Memory B cell (primary cell): ENCODE data around the gene PPARA.
"Not testable (repeated sequence)": the region's sequence is repeated elsewhere in the genome, so short reads cannot be mapped to it uniquely, and the experiment has no call there.

Experiments used
- ATAC-seq: fragments of 150-1000 bp; cut with Tn5 transposase; 2 replicates; pipeline ENCODE4 v1.10.0; 2021; ENCODE audit warnings: low read depth, mild to moderate bottlenecking, moderate library complexity
- DNase-seq, 2 donors: peaks; one replicate each; pipeline ENCODE4 v3.0.0; 2022; ENCODE audit warnings: low spot score in 2 of 2
- H3K27ac Mint-ChIP-seq: one replicate; pipeline ENCODE4 v1.8.0; 2022; ENCODE audit warnings: mild to moderate bottlenecking, moderate library complexity, mixed read lengths
- H3K27me3 Mint-ChIP-seq: one replicate; pipeline ENCODE4 v1.8.0; 2022; ENCODE audit warnings: mixed read lengths
- H3K36me3 Mint-ChIP-seq: one replicate; pipeline ENCODE4 v1.8.0; 2022; ENCODE audit warnings: mild to moderate bottlenecking, mixed read lengths
- H3K4me1 Mint-ChIP-seq: one replicate; pipeline ENCODE4 v1.8.0; 2022; ENCODE audit warnings: mixed read lengths
- H3K4me3 Mint-ChIP-seq: one replicate; pipeline ENCODE4 v1.8.0; 2022; ENCODE audit warnings: mild to moderate bottlenecking, moderate library complexity, mixed read lengths
- H3K9me3 Mint-ChIP-seq: one replicate; pipeline ENCODE4 v1.8.0; 2022; ENCODE audit warnings: mixed read lengths

PPARA gene

DNA sequence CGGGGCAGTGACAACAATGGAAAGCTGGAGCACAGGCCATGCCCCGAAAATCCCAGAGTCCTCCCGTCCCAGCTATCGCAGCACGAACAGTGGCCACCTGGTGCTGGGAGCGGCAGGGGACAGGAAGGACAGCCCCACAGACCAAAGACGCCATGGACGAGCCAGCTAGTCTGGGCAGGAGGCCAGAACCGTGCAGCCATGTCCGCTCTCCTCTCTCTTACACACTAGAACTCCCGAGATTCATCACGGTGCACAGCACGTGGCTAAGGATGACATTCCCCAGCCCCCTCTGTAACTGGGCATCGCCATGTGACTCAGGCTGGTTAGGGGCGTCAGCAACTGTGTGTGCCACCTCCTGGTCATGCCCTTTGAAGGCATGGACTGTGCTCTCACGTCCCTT is 95.2 kb downstream of the PPARA start:
- no peaks in the 10 kb centered on the region for H3K27me3 Mint-ChIP-seq
- peaks cover 7% of the 10 kb centered on the region for H3K36me3 Mint-ChIP-seq
- no peaks in the 10 kb centered on the region for H3K9me3 Mint-ChIP-seq
- ATAC-seq (no peak), DNase-seq (no peak)
- peaks cover 9% of the 10 kb centered on the region for H3K4me1 Mint-ChIP-seq
- H3K27ac Mint-ChIP-seq, result no peak overlapping the region
- H3K4me3 Mint-ChIP-seq, result no peak overlapping the region

DNA sequence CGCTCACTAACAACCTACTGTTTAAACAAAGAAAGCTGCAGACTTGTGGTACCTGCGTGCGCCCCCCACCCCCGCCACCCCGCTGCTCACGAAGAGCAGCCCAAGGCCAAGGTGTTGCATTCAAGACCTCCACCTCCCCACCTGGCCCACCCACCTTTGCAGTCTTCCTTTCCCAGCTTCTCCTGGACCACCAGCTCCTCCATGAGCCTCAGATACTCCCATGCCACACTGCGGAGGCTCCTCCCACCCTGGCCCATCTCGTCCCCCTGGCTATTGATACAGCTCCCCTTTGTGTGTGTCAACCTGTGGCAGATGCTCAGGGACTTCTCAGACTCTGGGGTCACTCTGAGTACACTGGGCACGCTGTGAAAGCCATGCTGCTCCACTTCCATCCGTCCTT is 95.9 kb downstream of the PPARA start:
- DNase-seq, result no peak
- no peak overlapping the region for H3K27ac Mint-ChIP-seq
- no peak overlapping the region for H3K4me3 Mint-ChIP-seq
- H3K9me3 Mint-ChIP-seq, result no peaks in the 10 kb centered on the region
- H3K36me3 Mint-ChIP-seq, result peaks cover 7% of the 10 kb centered on the region
- no peaks in the 10 kb centered on the region for H3K27me3 Mint-ChIP-seq
- ATAC-seq, result no peak
- peaks cover 11% of the 10 kb centered on the region for H3K4me1 Mint-ChIP-seq

GRCh38 chr22:46247443-46247975 is 97.2 kb downstream of the PPARA start:
- Mint-ChIP-seq H3K27ac (no peak overlapping the region), H3K36me3 (peaks cover 7% of the 10 kb centered on the region), H3K27me3 (no peaks in the 10 kb centered on the region), H3K9me3 (no peaks in the 10 kb centered on the region), H3K4me3 (no peak overlapping the region), H3K4me1 (peaks cover 17% of the 10 kb centered on the region)
- DNase-seq, result no peak
- no peak for ATAC-seq

- ATAC-seq (peak; percentile 93), DNase-seq (peak; percentile 79 to 85)
- Mint-ChIP-seq H3K4me1 (peaks cover 17% of the 10 kb centered on the region), H3K36me3 (peaks cover 2% of the 10 kb centered on the region), H3K4me3 (peak within 1 kb of the TSS; percentile 86), H3K27ac (peak within 1 kb of the TSS; percentile 67), H3K27me3 (no peaks in the 10 kb centered on the region), H3K9me3 (no peaks in the 10 kb centered on the region)
Observed at GRCh38 chr22:46250035-46250782, 99.9 kb downstream of the PPARA start, which contains the start of gene CDPF1. CDPF1 (minus strand) TSS chr22:46250293; CDS start chr22:46248284, 2,009 bp downstream.

GRCh38 chr22:46250783-46251125 is 100.4 kb downstream of the PPARA start:
- Mint-ChIP-seq H3K4me3 (peak overlapping the region; percentile 86), H3K9me3 (no peaks in the 10 kb centered on the region), H3K27me3 (no peaks in the 10 kb centered on the region), H3K36me3 (no peaks in the 10 kb centered on the region), H3K4me1 (peaks cover 17% of the 10 kb centered on the region), H3K27ac (peak overlapping the region; percentile 67)
- DNase-seq (no peak), ATAC-seq (no peak)

DNA sequence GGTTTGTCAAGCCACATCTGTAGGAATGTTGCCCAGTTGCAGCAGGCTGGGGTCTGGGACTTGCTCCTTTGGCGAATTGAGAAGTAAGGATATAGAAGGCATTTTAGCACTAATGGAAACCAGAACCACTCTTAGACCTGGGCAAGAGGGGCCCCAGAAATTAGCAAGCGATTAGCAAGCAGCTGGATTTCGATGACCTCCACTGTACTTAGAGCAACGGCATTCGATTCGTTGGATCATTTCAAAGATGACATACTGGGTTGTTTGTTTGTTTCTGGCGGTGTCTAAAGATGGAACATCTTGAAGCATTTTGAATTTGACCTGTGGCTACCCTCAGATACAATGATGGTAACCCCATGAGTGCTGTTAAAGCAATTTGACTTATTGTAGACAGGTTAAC is 100.9 kb downstream of the PPARA start:
- ATAC-seq, result no peak
- Mint-ChIP-seq H3K36me3 (no peaks in the 10 kb centered on the region), H3K27me3 (no peaks in the 10 kb centered on the region), H3K9me3 (no peaks in the 10 kb centered on the region), H3K27ac (peak overlapping the region; percentile 67), H3K4me1 (peaks cover 17% of the 10 kb centered on the region), H3K4me3 (peak overlapping the region; percentile 86)
- DNase-seq, result no peak

DNA sequence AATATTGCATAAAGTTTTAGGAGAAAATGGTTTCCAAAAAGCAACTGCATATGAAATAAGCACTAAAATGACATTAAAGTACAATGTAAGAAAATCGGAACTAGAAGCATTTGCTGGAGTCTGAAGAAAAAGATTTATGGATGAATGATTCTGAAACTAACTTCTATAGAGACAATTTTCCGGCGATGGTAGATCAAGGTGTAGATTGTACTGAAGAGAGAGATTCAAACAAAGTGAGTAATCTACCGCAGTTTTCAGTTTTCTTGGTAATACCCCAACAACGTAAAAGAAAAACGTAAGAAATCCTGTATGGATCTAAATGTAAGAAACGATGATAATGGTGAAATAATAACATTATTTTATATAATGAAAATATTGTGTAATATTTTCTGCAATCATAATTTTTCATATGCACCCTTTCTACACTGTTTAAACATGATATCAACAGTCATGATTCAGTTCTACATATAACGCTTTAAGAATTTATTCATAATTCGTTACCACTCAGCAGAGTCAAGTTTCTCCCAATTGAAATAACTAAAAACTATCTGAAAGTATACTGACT is 101.6 kb downstream of the PPARA start:
- no peaks in the 10 kb centered on the region for H3K9me3 Mint-ChIP-seq
- no peaks in the 10 kb centered on the region for H3K27me3 Mint-ChIP-seq
- no peak overlapping the region for H3K27ac Mint-ChIP-seq
- H3K4me3 Mint-ChIP-seq, result no peak overlapping the region
- ATAC-seq (no peak), DNase-seq (no peak)
- H3K4me1 Mint-ChIP-seq, result peaks cover 15% of the 10 kb centered on the region
- H3K36me3 Mint-ChIP-seq, result no peaks in the 10 kb centered on the region

- no peak overlapping the region for H3K4me3 Mint-ChIP-seq
- H3K4me1 Mint-ChIP-seq, result peaks cover 3% of the 10 kb centered on the region
- no peaks in the 10 kb centered on the region for H3K36me3 Mint-ChIP-seq
- ATAC-seq (no peak), DNase-seq (no peak)
- H3K9me3 Mint-ChIP-seq, result no peaks in the 10 kb centered on the region
- H3K27ac Mint-ChIP-seq, result no peak overlapping the region
- peaks cover 6% of the 10 kb centered on the region for H3K27me3 Mint-ChIP-seq
Observed at GRCh38 chr22:46256358-46256958, 106.1 kb downstream of the PPARA start.

- no peaks in the 10 kb centered on the region for H3K4me1 Mint-ChIP-seq
- ATAC-seq, result no peak
- peaks cover 18% of the 10 kb centered on the region for H3K27me3 Mint-ChIP-seq
Observed at GRCh38 chr22:46259374-46259773, 109.0 kb downstream of the PPARA start.

DNA sequence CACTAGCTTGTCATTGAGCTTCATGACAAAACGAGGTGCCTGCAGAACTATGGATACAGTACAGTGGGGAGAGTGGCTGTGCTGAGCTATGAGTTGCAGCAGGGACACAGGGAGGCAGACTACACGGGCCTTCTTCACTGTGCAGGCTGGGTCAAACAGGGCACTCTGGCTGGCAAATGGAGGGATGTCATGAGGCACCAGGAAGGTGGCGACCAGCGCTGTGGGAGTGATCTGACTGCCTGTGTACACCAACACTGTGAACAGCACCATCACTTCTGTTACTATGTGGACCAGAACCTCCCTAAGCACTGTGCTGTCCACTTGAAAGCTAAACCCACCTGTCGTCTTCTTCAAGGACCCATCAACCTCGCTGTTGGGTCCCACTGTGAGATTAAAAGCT is 109.7 kb downstream of the PPARA start:
- peaks cover 19% of the 10 kb centered on the region for H3K27me3 Mint-ChIP-seq

More at GRCh38 chr22:46259374-46259773, 109.0 kb downstream of the PPARA start:
- H3K9me3 Mint-ChIP-seq, result no peaks in the 10 kb centered on the region
- no peak overlapping the region for H3K27ac Mint-ChIP-seq
- no peak overlapping the region for H3K4me3 Mint-ChIP-seq
- no peaks in the 10 kb centered on the region for H3K36me3 Mint-ChIP-seq
- DNase-seq, result no peak

DNA sequence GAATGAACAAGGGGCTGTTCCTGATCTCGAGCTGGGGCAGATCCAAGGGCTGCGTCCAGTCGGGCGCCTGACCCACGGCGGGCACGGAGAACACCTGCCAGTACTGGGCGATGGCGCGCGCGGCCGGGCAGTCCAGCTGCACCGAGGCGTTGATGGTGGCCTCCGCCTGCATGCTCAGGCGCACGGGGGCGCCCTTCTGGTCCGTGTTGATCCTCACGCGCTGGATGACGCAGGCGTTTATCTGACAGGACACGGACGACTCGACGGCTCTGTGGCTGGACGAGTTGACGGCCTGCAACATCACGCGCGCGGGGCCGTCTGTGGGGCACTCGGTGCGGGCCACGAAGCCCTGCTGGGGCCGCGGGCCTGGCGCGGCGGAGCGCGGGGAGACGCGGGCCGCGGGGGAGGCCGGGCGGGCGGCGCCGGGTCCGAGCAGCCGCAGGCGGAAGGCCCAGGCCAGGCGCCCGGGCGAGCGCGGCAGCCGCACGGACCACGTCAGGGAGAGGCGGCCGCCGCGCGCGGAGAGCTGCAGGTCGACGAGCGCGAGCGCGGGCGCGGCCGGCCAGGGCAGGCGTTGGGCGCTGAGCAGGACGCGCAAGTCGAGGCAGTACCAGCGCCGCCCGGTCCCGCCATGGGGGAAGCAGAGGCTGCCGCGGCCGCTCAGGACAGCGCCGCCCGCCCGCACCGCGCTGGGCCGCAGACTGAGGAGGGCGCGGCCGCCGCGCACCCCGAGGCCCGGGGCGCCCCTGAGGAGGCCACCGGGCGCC is 112.3 kb downstream of the PPARA start:
- H3K36me3 Mint-ChIP-seq, result no peaks in the 10 kb centered on the region
- peaks cover 5% of the 10 kb centered on the region for H3K4me1 Mint-ChIP-seq
- peak overlapping the region; percentile 61 for H3K4me3 Mint-ChIP-seq
- DNase-seq, result peak in 1 of 2 donors; percentile 17
- peak; percentile 58 for ATAC-seq
- no peak overlapping the region for H3K27ac Mint-ChIP-seq
- H3K9me3 Mint-ChIP-seq, result no peaks in the 10 kb centered on the region
- peaks cover 19% of the 10 kb centered on the region for H3K27me3 Mint-ChIP-seq

More for the DNA sequence above, 109.7 kb downstream of the PPARA start:
- Mint-ChIP-seq H3K36me3 (no peaks in the 10 kb centered on the region), H3K4me1 (no peaks in the 10 kb centered on the region), H3K4me3 (no peak overlapping the region), H3K27ac (no peak overlapping the region), H3K9me3 (no peaks in the 10 kb centered on the region)
- DNase-seq, result no peak
- no peak for ATAC-seq

DNA sequence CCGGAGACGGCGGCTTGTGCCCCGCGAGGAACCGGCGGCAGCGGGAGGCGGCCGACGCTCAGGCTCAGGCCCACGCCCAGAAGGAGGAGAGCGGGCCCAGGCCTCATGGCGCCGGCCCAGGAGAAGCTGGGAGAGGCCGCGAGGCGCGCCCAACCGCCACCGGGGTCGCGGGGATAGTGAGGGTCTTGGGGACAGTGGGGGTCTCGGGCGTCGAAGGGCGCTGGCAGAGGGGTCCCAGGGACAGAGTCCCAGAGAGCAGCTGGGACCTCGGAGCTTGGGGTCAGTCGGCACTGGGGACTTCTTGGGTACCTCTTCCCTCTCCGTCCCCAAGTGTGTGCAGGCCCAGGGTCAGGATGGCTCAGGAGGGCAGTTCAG is 112.9 kb downstream of the PPARA start, which contains the start of gene PKDREJ:
Gene PKDREJ (minus strand): TSS at position 128 of the 375 bp plus-strand sequence. CDS start 21 bp downstream, at position 107.
- peaks cover 19% of the 10 kb centered on the region for H3K27me3 Mint-ChIP-seq
- DNase-seq (no peak), ATAC-seq (no peak)
- peaks cover 6% of the 10 kb centered on the region for H3K4me1 Mint-ChIP-seq
- no peaks in the 10 kb centered on the region for H3K36me3 Mint-ChIP-seq
- H3K4me3 Mint-ChIP-seq, result peak within 1 kb of the TSS; percentile 75
- no peak within 1 kb of the TSS for H3K27ac Mint-ChIP-seq
- H3K9me3 Mint-ChIP-seq, result no peaks in the 10 kb centered on the region

DNA sequence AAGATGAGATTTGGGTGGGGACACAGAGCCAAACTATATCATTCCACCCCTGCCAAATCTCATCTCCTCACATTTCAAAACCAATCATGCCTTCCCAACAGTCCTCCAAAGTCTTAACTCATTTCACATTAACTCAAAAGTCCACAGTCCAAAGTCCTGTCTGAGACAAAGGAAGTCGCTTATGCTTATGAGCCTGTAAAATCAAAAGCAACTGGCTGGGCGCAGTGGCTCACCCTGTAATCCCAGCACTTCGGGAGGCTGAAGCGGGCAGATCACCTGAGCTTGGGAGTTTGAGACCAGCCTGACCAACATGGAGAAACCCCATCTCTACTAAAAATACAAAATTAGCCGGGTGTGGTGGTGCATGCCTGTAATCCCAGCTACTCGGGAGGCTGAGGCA is 114.2 kb downstream of the PPARA start:
- ATAC-seq, DNase-seq, H3K36me3 Mint-ChIP-seq, H3K4me1 Mint-ChIP-seq, H3K4me3 Mint-ChIP-seq, H3K27ac Mint-ChIP-seq, H3K9me3 Mint-ChIP-seq: not testable (repeated sequence)
- H3K27me3 Mint-ChIP-seq, result peaks cover 16% of the 10 kb centered on the region

- H3K4me1 Mint-ChIP-seq, result peaks cover 10% of the 10 kb centered on the region
- not testable (repeated sequence) for H3K36me3 Mint-ChIP-seq, ATAC-seq, H3K9me3 Mint-ChIP-seq, H3K27ac Mint-ChIP-seq, H3K4me3 Mint-ChIP-seq, DNase-seq
- H3K27me3 Mint-ChIP-seq, result peaks cover 14% of the 10 kb centered on the region
Observed at GRCh38 chr22:46265627-46266026, 115.3 kb downstream of the PPARA start.
